ENCODE data around the gene PTBP3.

GRCh38 chr9:112274600-112274999 is 58.8 kb downstream of the PTBP3 start:
- TF ChIP-seq SP1 (IDR thresholded peaks at IDR 0.05) (no peak), FOXM1 (IDR thresholded peaks at IDR 0.05; ENCODE audit: borderline replicate concordance) (no peak), PKNOX1 (IDR thresholded peaks at IDR 0.05) (no peak), TARDBP (IDR thresholded peaks at IDR 0.05) (no peak), L3MBTL2 (conservative IDR thresholded peaks at IDR 0.05) (no peak), LEF1 (IDR thresholded peaks at IDR 0.05; ENCODE audit: borderline replicate concordance) (no peak), BHLHE40 (IDR thresholded peaks at IDR 0.05; ENCODE audit: borderline replicate concordance) (no peak), ZNF384 (IDR thresholded peaks at IDR 0.05) (no peak), FOXK2 (IDR thresholded peaks at IDR 0.05) (no peak), ARNT (IDR thresholded peaks at IDR 0.05) (no peak), SUZ12 (IDR thresholded peaks at IDR 0.05) (no peak), ELF4 (IDR thresholded peaks at IDR 0.05) (no peak), FOXA1 (IDR thresholded peaks at IDR 0.05) (no peak), HDGF (IDR thresholded peaks at IDR 0.05; ENCODE audit: borderline replicate concordance) (no peak)

All from HEK293T (cell line).